ENCODE data around the gene ZNF101. TPM values are rescaled to one million over a fixed set of nuclear protein-coding genes. Genes with fewer than 3 reads are reported as not detected.
A peak's percentile ranks its signal among the peaks of the same experiment; 100 is the strongest.

The ZNF101 gene
- total RNA-seq, 1 experiment from 2014 or later, result 14.5 TPM

- BruUV-seq (replicated peaks), result no TSS peak
- ChIA-PET CTCF (no interaction called here), POLR2A (ENCODE audit: low non-redundant PET) (no interaction called here)
- H3K27ac ChIP-seq (ENCODE audit: low read depth, low read length, poor library complexity, severe bottlenecking), result peak overlapping the region; percentile 58
- no peak for TF ChIP-seq CTCF (conservative IDR thresholded peaks at IDR 0.05; ENCODE audit: low read depth, low read length)
- TF ChIP-seq EZH2 (IDR thresholded peaks at IDR 0.05; ENCODE audit: borderline replicate concordance, low read depth, low read length, poor library complexity, severe bottlenecking), result no peak
- H3K9me3 ChIP-seq (ENCODE audit: low read depth, low read length, poor library complexity, severe bottlenecking), result no peaks in the 10 kb centered on the region
- H3K4me3 ChIP-seq (ENCODE audit: low read depth, low read length, poor library complexity, severe bottlenecking), result peak overlapping the region; percentile 79
- intact Hi-C loops (cut with micrococcal nuclease; ENCODE audit: unreplicated experiment), result loop anchor here (1.0 kb wide), 1 partner anchor 110 kb away; no protein-coding TSS in a partner anchor
- H3K4me1 ChIP-seq (ENCODE audit: insufficient read depth, low read length, poor library complexity, severe bottlenecking), result no peaks in the 10 kb centered on the region
- H3K36me3 ChIP-seq (ENCODE audit: insufficient read depth, low read length, poor library complexity, severe bottlenecking), result peaks cover 27% of the 10 kb centered on the region
- DNase-seq (ENCODE audit: low spot score), result peak; percentile 36
- H3K27me3 ChIP-seq (replicated peaks; ENCODE audit: insufficient read depth, low read depth, low read length, poor library complexity), result no peaks in the 10 kb centered on the region
Measured at GRCh38 chr19:19642506-19643157, 26.0 kb upstream of the ZNF101 start.

GRCh38 chr19:19643158-19644053 is 25.2 kb upstream of the ZNF101 start, which contains the start of gene GMIP:
TSS of gene GMIP (minus strand) at chr19:19643657. CDS start at chr19:19643529, 128 bp downstream.
- peak; percentile 66 for DNase-seq (ENCODE audit: low spot score)
- POLR2A ChIA-PET (ENCODE audit: low non-redundant PET), result no interaction called here
- BruUV-seq (replicated peaks), result no TSS peak
- Histone ChIP-seq H3K9me3 (ENCODE audit: low read depth, low read length, poor library complexity, severe bottlenecking) (no peaks in the 10 kb centered on the region), H3K36me3 (ENCODE audit: insufficient read depth, low read length, poor library complexity, severe bottlenecking) (peaks cover 29% of the 10 kb centered on the region), H3K4me3 (ENCODE audit: low read depth, low read length, poor library complexity, severe bottlenecking) (peak within 1 kb of the TSS; percentile 79), H3K4me1 (ENCODE audit: insufficient read depth, low read length, poor library complexity, severe bottlenecking) (no peaks in the 10 kb centered on the region), H3K27ac (ENCODE audit: low read depth, low read length, poor library complexity, severe bottlenecking) (peak within 1 kb of the TSS; percentile 58), H3K27me3 (replicated peaks; ENCODE audit: insufficient read depth, low read depth, low read length, poor library complexity) (no peaks in the 10 kb centered on the region)
- TF ChIP-seq EZH2 (IDR thresholded peaks at IDR 0.05; ENCODE audit: borderline replicate concordance, low read depth, low read length, poor library complexity, severe bottlenecking) (no peak), CTCF (conservative IDR thresholded peaks at IDR 0.05; ENCODE audit: low read depth, low read length) (peak; percentile 96)
- CTCF ChIA-PET, result interaction anchor here (0.6 kb wide), 1 partner anchor 515 kb away, joined by 12 read pairs; no protein-coding TSS in a partner anchor
- intact Hi-C loops (cut with micrococcal nuclease; ENCODE audit: unreplicated experiment), result loop anchor here (1.0 kb wide), 1 partner anchor 111 kb away; no protein-coding TSS in a partner anchor

- ChIA-PET POLR2A (ENCODE audit: low non-redundant PET) (no interaction called here), CTCF (interaction anchor here (0.6 kb wide), 1 partner anchor 516 kb away, joined by 12 read pairs; no protein-coding TSS in a partner anchor)
- peaks cover 29% of the 10 kb centered on the region for H3K36me3 ChIP-seq (ENCODE audit: insufficient read depth, low read length, poor library complexity, severe bottlenecking)
- H3K27ac ChIP-seq (ENCODE audit: low read depth, low read length, poor library complexity, severe bottlenecking), result peak overlapping the region; percentile 58
- no TSS peak for BruUV-seq (replicated peaks)
- no peak for DNase-seq (ENCODE audit: low spot score)
- H3K4me1 ChIP-seq (ENCODE audit: insufficient read depth, low read length, poor library complexity, severe bottlenecking), result no peaks in the 10 kb centered on the region
- H3K27me3 ChIP-seq (replicated peaks; ENCODE audit: insufficient read depth, low read depth, low read length, poor library complexity), result no peaks in the 10 kb centered on the region
- H3K9me3 ChIP-seq (ENCODE audit: low read depth, low read length, poor library complexity, severe bottlenecking), result no peaks in the 10 kb centered on the region
- intact Hi-C loops (cut with micrococcal nuclease; ENCODE audit: unreplicated experiment), result no loop called here
- 0 out of 2 replicates have a peak, but pooled peaks have one; percentile 2 for TF ChIP-seq CTCF (conservative IDR thresholded peaks at IDR 0.05; ENCODE audit: low read depth, low read length)
- TF ChIP-seq EZH2 (IDR thresholded peaks at IDR 0.05; ENCODE audit: borderline replicate concordance, low read depth, low read length, poor library complexity, severe bottlenecking), result no peak
- H3K4me3 ChIP-seq (ENCODE audit: low read depth, low read length, poor library complexity, severe bottlenecking), result peak overlapping the region; percentile 79
Measured at GRCh38 chr19:19644054-19644388, 24.6 kb upstream of the ZNF101 start.

Measured in A673 (cell line).